UCSD-AML1 (cell line): ENCODE results near the gene ASIC3.

Experiments used
- DNase-seq: peaks from one replicate; lab custom pipeline; 2025; ENCODE audit not compliant: unreplicated experiment; lab: John Stamatoyannopoulos, UW

ASIC3 gene

DNA sequence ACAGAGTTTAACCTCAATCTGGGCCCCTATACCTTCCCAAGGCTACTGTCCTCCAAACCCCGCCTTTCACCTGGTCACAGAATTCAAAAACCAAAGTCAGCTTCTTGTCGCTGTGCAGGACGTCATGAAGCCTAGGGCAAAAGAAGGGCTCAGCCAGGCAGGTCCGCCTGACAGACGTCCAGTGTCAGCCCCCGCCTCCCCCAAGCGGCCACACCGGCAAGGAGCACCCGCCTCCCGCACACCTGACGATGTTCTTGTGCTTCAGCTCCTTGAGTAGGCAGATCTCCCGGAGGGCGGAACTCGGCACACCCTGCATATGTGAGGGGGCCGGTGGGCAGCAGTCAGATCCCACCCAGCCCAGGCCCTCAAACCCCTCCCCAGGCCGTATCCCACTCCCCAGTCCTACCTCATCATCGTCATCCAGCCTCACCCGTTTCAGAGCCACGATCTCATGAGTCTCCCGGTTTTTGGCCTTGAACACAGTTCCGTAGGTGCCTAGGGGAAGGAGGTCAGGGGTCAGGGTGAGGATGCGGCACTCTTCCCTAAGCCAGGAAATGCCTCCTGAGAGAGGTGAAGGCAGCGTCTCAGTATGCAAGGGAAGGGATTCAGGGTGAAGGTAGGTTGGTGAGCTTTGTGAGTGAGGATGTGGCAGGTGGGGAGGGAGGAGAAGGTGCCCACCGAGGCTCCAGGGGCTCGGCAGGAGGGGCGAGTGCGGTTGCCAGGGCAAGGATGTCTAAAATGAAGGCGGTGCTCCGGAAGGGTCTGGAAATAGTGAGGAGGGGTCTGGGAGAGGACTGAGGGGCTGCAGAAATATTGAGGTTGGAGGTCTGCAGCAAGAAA, 8.6 kb downstream of the ASIC3 start:
- DNase-seq = no peak

DNA sequence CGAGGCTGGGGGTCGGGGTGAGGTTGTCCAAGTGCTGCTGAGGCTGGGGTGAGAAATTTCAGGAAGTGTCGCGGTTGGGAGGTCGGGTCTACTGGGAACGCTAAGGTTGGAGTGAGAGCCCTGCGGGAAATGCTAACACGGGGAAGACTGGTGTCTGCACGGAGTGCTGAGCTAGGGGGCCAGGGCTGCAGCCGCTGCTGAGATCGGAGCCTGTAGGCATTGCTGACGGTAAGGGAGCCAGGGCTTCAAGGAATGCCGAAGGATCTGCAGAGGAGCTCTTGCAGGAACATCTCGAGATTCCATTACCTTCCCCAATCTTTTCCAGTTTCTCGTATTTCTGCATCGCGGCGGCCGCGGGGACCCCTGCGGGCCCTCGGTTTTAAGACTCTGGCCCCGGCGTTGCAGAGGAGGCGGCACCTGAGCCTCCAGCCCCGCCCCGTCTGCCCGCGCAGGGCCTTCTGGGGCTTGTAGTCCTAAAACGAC, 9.2 kb downstream of the ASIC3 start, which contains the start of gene CDK5:
Gene CDK5 (minus strand): TSS at position 392 of the 483 bp plus-strand sequence. CDS start 49 bp downstream, at position 343.
- DNase-seq = no peak

DNA sequence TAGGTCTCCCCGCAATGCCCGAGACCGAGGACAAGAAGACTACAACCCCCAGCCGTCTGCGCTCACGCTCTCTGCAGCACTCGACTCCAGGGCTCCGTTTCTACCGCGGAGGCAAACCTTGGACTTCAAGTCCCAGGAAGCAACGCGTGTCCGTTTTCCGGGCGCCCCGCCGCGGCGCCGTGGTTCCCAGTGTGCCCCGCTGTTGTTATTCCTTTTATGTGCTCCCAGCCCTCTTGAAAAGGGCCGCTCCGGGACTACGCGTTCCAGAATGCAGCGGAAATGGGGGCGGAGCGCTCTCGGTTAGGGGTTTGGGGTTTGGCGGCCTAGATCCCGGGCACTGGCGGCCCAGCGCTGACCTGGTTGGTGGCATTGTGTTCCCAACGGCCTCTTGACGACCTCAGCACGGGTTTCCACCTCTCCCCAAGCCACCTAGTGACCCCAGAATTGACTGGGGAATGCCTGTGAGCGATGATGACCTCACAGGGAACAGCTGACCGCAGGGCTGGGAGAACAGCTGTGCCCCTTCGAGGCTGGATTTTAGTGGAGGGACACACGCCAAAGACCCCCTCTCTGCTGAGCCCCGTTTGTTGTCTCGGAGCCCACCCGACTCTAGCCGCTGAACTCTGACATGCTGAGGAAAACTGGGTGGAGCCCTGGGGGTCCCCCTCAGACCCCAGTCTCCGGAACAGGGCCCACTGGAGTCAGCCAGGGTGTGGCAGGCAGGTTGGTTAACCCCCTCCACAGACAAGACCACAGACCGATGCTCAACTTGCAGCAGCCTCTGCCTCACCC, 9.9 kb downstream of the ASIC3 start:
- peak; percentile 93 for DNase-seq

DNA sequence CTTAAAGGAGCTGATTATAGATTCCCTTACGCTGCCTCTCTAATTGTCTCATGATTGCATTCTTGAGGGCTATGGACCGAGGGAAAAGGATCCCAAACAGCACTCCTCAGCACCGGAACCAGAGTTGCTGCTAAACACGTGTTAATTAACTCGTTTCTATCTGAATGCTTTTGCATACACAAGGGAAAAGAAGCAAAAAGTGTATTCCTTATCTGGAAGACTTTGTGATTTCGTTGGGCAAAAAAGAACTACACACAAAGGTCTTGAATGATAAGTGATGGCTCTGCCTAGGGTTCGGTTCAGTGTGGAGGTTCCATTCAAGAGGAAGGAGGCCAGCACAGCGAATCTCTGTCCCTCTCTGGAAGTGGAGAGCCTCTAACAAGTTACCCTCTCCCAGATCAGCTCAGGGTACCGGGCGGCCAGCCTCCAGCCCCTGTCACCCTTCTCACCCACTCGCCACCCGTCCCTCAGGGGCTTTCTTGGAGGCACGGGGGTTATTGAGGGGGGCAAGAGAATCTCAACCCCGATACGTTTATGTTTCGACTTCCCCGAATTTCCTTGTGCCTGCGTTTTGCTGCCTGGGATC, 10.5 kb downstream of the ASIC3 start:
- no peak for DNase-seq

DNA sequence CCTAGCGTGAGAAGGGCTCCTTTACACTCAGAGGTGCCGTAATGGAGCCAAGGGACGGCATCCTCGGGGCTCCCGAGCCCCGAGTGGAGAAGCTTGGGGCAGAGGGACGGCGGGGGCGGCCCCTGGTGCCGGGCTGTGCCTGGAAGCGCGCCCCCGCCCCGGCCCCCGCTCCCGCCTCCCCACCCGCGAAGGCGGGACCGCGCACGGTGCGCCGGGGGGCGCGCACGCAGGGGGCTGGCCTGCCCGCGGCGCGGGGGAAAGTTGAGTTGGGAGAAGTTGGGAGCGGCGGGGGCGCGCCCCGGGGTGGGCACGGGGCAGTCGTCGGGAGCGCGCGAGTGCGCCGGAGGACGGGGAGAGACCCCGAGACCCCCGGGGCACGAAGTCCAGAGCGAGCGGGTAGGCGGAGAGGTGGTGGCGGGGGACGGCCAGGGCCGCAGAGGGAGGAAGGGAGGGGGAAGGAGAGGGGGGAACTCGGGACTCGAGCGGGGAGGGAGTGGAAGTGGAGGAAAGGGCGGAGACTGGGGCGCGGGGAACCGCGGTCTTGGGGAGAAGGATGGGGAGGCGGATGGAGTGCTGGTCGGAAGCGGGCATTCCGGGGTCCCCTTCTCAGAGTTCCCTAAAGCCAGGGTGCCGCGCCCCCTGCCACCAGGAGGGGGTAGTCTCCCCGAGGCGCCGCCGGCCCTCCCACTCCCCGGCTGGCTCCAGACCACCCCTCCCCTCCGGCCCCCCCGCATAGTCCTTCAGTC, 11.2 kb downstream of the ASIC3 start, which contains the start of gene SLC4A2:
Gene SLC4A2 (plus strand): TSS at position 223 of the 746 bp plus-strand sequence. CDS start 2,399 bp downstream, outside the sequence.
- DNase-seq = peak; percentile 63

DNA sequence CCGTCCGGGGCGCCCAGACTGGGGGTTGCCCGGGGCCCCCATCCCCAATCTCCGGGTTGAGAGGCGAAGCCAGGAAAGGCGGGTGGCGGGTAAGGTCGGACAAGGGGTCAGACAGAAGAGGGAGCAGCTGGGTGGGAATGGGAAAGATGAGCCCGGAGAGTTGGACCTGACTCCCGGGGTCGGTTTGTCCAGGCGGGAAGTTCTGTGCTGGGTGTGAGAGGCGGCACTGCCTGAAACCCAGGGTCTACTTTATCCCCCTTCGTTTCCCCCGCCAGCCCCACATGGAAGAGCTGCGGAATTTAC, 11.7 kb downstream of the ASIC3 start:
- no peak for DNase-seq

DNA sequence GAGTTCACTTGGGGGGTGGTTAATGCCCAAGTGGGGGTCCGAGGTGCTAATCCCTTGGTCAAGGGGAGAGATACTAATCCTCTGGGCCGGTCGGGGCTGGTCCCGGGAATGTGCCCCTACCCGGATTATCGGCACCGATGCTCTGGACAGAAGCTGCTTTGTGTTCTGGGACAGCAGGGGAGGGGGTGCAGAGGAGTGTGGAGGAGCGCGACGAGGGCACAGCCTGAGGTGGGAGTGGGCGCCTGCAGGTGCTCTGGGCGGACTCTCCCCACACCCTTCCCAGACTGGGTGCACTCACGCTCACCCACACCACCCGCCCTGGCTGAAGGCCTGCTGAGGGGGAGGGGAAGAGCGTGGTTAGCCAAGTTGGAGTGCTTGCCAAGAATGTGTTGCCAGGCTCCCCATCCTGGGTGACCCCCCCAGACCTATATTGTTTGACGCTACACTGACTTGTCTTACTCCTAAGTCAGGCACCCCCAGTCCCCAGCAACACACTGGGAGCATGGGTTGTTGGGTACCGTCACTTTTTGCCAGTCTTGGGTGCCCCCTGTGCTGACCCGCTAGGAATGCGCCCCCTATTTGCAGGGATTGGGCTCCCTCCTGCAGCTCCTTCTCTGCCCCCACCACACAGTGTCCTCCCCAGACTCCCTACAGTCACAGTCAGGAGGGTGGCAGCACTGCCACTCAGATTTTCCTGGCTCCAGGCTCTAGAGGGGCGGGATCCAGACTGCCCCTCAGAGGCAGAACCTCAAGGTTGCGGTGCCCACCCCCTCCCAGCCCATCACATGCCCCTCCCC, 12.3 kb downstream of the ASIC3 start:
- DNase-seq = peak; percentile 16

DNA sequence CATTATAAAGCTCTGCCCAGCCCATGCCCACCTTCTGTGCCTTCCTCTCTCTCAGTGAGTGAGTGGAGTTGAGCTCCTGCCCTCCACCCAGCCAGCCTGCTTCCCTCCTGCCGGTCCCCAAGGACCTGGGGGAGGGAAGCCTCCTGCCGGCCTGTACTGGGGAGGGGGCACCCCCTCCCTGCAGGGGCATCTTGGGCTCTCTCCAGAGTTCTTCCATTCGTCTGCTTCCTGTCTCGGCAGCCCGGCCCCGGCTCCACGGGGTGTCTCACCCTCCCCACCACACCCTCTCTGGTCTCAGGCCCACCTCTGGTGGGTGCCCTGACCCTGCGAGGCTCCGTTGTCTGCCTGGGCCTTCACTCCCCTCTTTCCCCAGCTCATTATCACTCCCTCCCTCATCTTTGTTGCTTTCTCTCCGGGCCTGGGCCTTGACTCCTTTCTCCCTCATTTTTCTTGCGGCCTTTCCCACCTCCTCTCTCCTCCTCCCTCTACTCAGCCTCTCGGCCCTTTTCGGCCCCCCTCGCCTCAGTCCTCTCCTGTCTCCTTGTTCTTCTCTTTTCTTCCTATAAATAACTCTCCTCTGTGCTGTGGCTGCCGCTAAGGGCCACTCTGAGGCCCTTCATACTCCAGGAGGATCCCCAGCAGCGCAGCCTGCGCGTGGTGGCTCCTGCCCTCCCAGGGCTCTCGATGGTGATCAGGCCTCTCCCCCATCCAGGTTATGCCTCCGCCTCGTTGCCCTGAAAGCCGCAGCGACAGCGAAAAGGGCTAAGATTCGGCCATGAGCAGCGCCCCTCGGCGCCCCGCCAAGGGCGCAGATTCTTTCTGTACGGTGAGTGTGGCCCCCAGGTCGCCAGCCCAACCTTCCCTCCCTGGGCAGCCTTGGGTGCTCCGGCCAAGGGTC, 13.1 kb downstream of the ASIC3 start:
- no peak for DNase-seq

DNA sequence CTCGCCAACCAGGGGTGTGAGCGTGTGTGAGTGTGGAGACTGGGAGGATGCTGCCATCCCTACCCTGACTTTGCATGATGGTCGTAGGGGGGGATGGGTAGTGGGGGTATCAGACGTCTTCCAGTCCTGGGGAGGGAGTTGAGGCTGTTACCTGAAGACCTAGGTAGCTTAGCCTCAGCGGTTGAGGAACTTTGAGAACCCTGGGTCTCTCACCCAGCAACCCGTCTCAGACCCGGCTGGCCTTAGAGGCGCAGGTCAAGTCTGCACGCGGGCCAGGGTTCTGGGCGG, 13.7 kb downstream of the ASIC3 start:
- no peak for DNase-seq

DNA sequence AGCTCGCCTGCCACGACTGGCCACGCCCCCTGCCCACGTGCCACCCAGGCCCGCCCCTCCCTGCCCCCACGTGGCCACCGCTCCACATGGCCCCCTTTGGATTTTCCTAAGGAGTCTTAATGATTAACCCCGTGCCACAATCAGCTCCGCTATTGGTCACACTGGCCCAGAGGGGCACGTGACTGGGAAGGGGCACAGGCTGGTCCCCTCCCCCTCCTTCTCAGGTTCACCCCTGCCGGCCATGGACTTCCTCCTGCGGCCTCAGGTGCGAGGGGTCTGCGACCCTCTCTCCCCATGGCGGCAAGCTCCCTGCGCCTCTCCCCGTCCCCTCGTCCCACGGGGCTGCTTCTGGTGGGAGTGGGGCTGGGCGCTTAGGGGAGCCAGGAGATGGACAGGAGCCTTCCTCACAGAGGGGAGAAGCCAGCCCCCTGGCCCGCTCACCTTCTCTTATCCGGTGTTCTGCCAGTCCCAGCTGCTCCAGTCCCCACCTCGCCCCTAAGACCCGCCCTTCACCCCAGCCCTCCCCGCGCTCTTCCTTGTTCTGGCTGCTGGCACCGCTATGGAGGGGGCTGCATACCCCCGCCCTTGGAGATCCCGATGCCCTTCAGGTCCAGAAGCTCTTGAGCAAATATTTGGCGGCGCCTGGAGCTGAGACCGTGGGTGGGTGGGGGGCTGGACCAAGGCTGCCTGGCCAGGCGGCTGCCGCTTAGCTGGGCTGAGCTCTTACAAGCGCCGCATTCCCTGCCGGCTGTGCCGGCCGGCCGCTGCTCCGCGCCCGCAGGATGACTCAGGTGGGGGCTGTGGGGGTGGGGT, 14.3 kb downstream of the ASIC3 start:
- no peak for DNase-seq

DNA sequence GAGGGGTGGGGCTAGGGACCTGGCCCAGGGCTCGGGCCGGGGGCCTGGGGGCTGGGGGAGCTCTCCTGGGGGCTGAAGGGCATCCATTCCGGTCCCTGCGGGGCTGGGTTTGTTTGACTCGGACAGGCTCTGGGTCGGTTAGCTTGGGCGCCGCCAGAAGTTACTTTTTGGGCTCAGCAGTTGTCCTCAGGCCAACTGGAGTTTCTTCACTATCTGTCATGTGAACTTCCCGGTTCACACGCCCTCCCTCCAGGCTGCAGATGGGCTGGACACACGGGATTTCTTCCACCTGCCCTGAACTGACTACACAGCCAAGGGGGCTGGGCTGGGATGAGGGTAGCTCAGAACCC, 14.9 kb downstream of the ASIC3 start:
- no peak for DNase-seq

DNA sequence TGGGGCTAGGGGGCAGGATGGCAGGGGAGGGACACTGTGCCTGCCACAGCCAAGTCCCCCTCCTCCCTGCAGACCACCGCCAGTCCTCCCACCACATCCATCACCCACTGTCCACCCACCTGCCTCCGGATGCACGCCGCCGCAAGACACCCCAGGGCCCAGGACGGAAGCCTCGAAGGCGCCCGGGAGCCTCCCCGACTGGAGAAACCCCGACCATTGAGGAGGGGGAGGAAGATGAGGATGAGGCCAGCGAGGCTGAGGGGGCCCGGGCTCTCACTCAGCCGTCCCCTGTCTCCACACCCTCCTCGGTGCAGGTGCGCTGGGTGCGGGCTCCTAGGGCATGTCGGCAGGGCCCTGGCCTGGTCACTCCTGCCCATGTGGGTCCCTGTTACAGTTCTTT, 16.1 kb downstream of the ASIC3 start:
- no peak for DNase-seq

DNA sequence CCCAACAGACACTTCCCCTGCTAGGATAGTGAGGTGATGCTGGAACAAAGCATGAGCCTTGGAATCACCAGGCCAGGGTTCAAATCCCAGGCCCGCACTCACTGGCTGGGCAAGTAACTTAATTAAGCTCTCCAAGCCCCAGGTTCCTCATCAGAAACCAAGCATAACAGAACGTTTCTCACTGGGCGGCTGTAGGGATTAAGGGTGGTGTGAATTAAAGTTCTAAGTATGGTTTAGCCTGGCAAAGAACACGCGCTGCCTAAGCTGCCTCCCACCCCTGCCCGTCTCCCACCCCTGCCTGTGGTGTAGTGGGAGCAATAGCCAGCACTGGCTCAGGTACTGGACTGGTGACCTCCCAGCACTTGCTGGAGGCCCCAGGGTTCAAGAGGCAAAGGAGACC, 16.7 kb downstream of the ASIC3 start:
- no peak for DNase-seq

DNA sequence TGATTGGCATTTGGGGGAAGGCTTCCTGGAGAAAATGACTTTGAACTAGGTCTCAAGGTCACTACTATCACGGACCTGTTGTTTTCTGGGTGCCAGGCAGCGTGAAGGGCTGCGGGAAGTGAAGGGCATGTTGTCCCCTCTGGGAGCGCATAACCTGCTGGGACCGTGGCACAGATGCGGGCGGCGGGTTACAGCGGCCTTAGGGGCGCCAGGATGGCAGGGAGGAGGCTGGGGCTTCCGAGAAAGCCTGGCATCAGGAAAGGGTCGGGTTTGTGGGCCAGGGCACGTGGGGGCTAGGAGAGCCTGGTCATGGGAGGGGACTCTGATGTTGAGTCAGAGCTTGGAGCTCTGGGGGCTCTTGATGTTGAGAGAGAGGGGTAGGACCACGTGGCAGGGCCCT, 17.2 kb downstream of the ASIC3 start:
- DNase-seq = no peak

DNA sequence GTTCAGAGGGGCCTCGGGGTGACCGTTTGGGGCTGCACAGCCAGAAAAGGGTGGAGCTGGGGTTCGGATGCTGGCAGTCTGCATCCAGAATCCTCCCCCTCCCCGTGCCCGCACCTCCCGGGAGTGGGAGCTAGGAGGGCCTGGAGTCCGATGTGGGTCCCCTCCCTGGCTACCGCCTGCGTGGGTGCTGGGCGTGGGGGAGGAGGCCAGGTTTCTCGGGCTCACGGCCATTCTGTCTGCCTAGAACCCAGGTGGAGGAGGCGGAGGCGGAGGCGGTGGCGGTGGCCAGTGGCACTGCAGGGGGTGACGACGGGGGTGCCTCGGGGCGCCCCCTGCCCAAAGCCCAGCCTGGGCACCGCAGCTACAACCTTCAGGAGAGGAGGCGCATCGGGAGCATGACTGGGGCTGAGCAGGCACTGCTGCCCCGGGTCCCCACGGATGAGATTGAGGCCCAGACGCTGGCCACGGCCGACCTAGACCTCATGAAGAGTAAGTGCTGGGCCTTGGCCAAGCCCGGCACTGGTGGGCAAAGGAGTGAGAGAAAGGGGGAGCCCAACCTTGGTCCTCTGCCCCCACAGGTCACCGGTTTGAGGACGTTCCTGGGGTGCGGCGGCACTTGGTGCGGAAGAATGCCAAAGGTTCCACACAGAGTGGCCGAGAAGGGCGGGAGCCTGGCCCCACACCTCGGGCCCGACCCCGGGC, 18.1 kb downstream of the ASIC3 start:
- no peak for DNase-seq

DNA sequence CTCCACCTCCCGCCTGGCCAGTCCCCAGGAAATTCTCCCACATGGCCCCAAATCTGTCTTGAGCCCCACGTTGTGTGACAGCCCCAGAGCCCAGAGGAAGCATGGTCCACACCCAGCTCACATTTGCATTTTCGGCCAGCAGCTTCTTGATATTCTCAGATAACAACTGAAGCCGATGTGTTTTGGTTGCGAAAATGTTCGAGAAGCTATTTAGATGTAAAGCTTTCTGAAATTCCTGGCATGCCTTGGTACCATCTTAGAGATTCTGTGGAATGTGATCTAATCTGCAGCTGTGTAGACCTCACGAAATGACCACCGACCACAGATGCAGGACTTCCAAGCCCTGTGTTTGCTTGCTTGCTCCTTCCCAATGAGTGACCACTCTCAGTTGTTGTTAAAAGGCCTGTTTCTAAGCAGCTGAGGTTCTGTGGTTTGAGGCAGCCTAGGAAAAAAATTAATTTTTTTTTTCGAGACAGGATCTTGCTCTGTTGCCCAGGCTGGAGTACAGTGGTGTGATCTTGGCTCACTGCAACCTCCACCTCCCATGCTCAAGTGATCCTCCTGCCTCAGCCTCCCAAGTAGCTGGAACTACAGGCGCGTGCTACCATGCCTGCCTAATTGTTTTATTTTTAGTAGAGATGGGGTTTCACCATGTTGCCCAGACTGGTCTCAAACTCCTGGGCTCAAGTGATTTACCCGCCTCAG, 19.9 kb downstream of the ASIC3 start:
- DNase-seq = no peak

DNA sequence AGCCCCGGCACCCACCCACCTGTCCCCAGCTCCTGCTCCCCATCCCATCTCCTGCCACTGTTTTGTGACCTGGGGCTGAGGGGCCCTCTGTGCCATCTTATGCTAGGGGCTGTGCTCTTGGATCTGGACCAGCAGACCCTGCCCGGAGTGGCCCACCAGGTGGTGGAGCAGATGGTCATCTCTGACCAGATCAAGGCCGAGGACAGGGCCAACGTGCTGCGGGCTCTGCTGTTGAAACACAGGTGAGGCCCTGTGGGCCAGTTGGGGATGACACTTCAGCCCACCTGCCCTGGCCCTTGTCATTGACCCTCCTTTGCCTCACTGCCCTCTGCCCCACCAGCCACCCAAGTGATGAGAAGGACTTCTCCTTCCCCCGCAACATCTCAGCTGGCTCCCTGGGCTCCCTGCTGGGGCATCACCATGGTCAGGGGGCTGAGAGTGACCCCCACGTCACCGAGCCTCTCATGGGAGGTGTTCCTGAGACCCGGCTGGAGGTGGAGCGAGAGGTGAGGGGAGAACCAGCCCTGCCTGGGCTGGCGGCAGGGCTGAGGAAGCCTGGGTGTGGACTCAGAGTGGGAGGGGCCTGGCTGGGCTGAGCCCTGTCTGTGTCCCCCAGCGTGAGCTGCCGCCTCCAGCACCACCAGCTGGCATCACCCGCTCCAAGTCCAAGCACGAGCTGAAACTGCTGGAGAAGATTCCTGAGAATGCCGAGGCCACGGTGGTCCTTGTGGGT, 21.7 kb downstream of the ASIC3 start:
- no peak for DNase-seq
